ENCODE measurements around the gene SLC25A42. TPM values are rescaled to one million over a fixed set of nuclear protein-coding genes. Genes with fewer than 3 reads are reported as not detected.

SLC25A42 gene
- total and polyA plus RNA-seq, 2 donors (not counting 1 experiment from before 2014, with no cell fraction given), result 36.5 to 83.9 TPM

- Mint-ChIP-seq H3K27me3 (no peaks in the 10 kb centered on the region), H3K4me1 (peaks cover 66% of the 10 kb centered on the region), H3K9me3 (ENCODE audit: insufficient read depth) (no peaks in the 10 kb centered on the region), H3K4me3 (peak overlapping the region; percentile 83), H3K27ac (peak overlapping the region; percentile 96)
- Histone ChIP-seq H2AFZ (ENCODE audit: insufficient read depth, low read depth, low read length, poor library complexity, severe bottlenecking) (peak overlapping the region; percentile 53), H3K4me3 (ENCODE audit: control extremely low read depth in 1 of 5, extremely low read depth in 1 of 5, insufficient read depth in 1 of 5, low read depth in 2 of 5, low read length in 4 of 5) (peak overlapping the region in 4 of 5 experiments; percentile 12 to 55 (median 35)), H3K27ac (ENCODE audit: low read length in 2 of 2) (peak overlapping the region; percentile 66), H3K79me2 (ENCODE audit: control insufficient read depth, insufficient read depth, low read length) (peaks cover 96% of the 10 kb centered on the region), H3K4me2 (replicated peaks; ENCODE audit: low read depth, low read length, poor library complexity, severe bottlenecking) (peak overlapping the region; percentile 73), H3K9ac (ENCODE audit: low read length) (peak overlapping the region; percentile 57), H3K4me1 (ENCODE audit: control insufficient read depth in 2 of 2, insufficient read depth in 2 of 2, low read length in 2 of 2) (peaks cover 43 to 66% of the 10 kb centered on the region in 2 donors), H3K27me3 (replicated peaks in 1 of 4; ENCODE audit: control extremely low read depth in 1 of 4, control insufficient read depth in 3 of 4, insufficient read depth in 4 of 4, low read length in 3 of 4) (no peaks in the 10 kb centered on the region), H4K20me1 (ENCODE audit: control insufficient read depth, insufficient read depth, low read length, poor library complexity, severe bottlenecking) (peaks cover 21% of the 10 kb centered on the region), H3K36me3 (replicated peaks in 1 of 2; ENCODE audit: control extremely low read depth in 1 of 2, control insufficient read depth in 1 of 2, extremely low read depth in 1 of 2, insufficient read depth in 2 of 2, low read length in 1 of 2) (peaks cover 4% of the 10 kb centered on the region in 2 experiments), H3K9me3 (ENCODE audit: control extremely low read depth in 1 of 3, control insufficient read depth in 2 of 3, insufficient read depth in 1 of 3, low read length in 2 of 3) (no peaks in the 10 kb centered on the region)
- DNase-seq (peak; percentile 42), ATAC-seq (ENCODE audit: low read depth) (peak; percentile 23)
- intact Hi-C loops (cut with micrococcal nuclease), result no loop called here
- WGBS (ENCODE audit: insufficient coverage), result 66% methylated on average over 5 of the region's 11 CpGs
- CTCF ChIA-PET, result interaction anchor here (0.7 to 4.1 kb wide), 4 partner anchors 10 to 1007 kb away, joined by 3 to 25 read pairs (median 12); no protein-coding TSS in a partner anchor
- POLR2A ChIA-PET, result interaction anchor here (0.7 kb wide), 2 partner anchors 70 to 900 kb away, joined by 3 to 5 read pairs; no protein-coding TSS in a partner anchor
- TF ChIP-seq CTCF (IDR thresholded peaks at IDR 0.05) (no peak), EZH2 (IDR thresholded peaks at IDR 0.05; ENCODE audit: borderline replicate concordance, insufficient read depth, low read depth, low read length, poor library complexity, severe bottlenecking) (no peak)
Observed at GRCh38 chr19:19068659-19069654, 5.2 kb downstream of the SLC25A42 start.

- Mint-ChIP-seq H3K4me1 (peaks cover 62% of the 10 kb centered on the region), H3K27ac (peak overlapping the region; percentile 63), H3K27me3 (no peaks in the 10 kb centered on the region), H3K4me3 (no peak overlapping the region), H3K9me3 (ENCODE audit: insufficient read depth) (no peaks in the 10 kb centered on the region)
- Histone ChIP-seq H3K27me3 (replicated peaks in 1 of 4; ENCODE audit: control extremely low read depth in 1 of 4, control insufficient read depth in 3 of 4, insufficient read depth in 4 of 4, low read length in 3 of 4) (no peaks in the 10 kb centered on the region), H3K79me2 (ENCODE audit: control insufficient read depth, insufficient read depth, low read length) (peaks cover 97% of the 10 kb centered on the region), H3K36me3 (replicated peaks in 1 of 2; ENCODE audit: control extremely low read depth in 1 of 2, control insufficient read depth in 1 of 2, extremely low read depth in 1 of 2, insufficient read depth in 2 of 2, low read length in 1 of 2) (peaks cover 8 to 12% of the 10 kb centered on the region in 2 experiments), H3K4me3 (ENCODE audit: control extremely low read depth in 1 of 5, extremely low read depth in 1 of 5, insufficient read depth in 1 of 5, low read depth in 2 of 5, low read length in 4 of 5) (no peak overlapping the region), H3K27ac (ENCODE audit: low read length in 2 of 2) (no peak overlapping the region), H3K4me2 (replicated peaks; ENCODE audit: low read depth, low read length, poor library complexity, severe bottlenecking) (no peak overlapping the region), H2AFZ (ENCODE audit: insufficient read depth, low read depth, low read length, poor library complexity, severe bottlenecking) (no peak overlapping the region), H3K4me1 (ENCODE audit: control insufficient read depth in 2 of 2, insufficient read depth in 2 of 2, low read length in 2 of 2) (peaks cover 32 to 54% of the 10 kb centered on the region in 2 donors), H3K9me3 (ENCODE audit: control extremely low read depth in 1 of 3, control insufficient read depth in 2 of 3, insufficient read depth in 1 of 3, low read length in 2 of 3) (no peaks in the 10 kb centered on the region), H3K9ac (ENCODE audit: low read length) (no peak overlapping the region), H4K20me1 (ENCODE audit: control insufficient read depth, insufficient read depth, low read length, poor library complexity, severe bottlenecking) (peaks cover 50% of the 10 kb centered on the region)
- 97% methylated on average over 5 of the region's 8 CpGs for WGBS (ENCODE audit: insufficient coverage)
- POLR2A ChIA-PET, result no interaction called here
- DNase-seq (no peak), ATAC-seq (ENCODE audit: low read depth) (no peak)
- intact Hi-C loops (cut with micrococcal nuclease), result no loop called here
- CTCF ChIA-PET, result no interaction called here
- TF ChIP-seq CTCF (IDR thresholded peaks at IDR 0.05) (no peak), EZH2 (IDR thresholded peaks at IDR 0.05; ENCODE audit: borderline replicate concordance, insufficient read depth, low read depth, low read length, poor library complexity, severe bottlenecking) (no peak)
Observed at GRCh38 chr19:19071897-19072296, 8.1 kb downstream of the SLC25A42 start.
